Measurements from ENCODE around the gene PTK7. TPM values are rescaled to one million over a fixed set of nuclear protein-coding genes. Genes with fewer than 3 reads are reported as not detected.

PTK7 gene
- total and polyA plus RNA-seq, 2 of the 8 experiments (the other 6 are each of a cell fraction or from before 2014, with no cell fraction given) = 110 to 138 TPM

DNA sequence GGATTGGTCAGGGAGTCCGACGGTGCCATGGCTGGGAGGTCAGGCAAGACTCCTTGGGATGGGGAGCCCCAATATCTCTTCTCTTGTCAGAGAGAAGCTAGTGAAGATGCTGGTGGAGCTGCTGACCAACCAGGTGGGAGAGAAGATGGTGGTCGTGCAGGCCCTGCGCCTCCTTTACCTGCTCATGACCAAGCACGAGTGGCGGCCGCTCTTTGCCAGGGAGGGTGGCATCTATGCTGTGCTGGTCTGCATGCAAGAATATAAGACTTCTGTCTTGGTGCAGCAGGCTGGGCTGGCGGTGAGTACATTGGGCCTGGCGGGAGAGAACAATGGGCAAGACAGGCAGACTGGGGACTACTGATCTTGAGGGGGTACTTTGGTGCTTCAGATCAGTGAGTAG is 116.8 kb downstream of the PTK7 start:
- Histone ChIP-seq H3K23me2 (ENCODE audit: low read depth, low read length) (peaks cover 2% of the 10 kb centered on the region; the same call in 1 of the 2 replicates), H2AK5ac (ENCODE audit: low read depth, low read length) (no peak overlapping the region), H3K56ac (replicated peaks; ENCODE audit: insufficient read length, low read depth, low read length) (no peak overlapping the region), H3K9me3 (ENCODE audit: insufficient read depth in 2 of 2, low read depth in 1 of 2, low read length in 1 of 2) (no peaks in the 10 kb centered on the region), H3K4me3 (ENCODE audit: extremely low read depth in 1 of 4, insufficient read depth in 2 of 4, low read depth in 3 of 4, low read length in 4 of 4) (no peak overlapping the region), H4K8ac (ENCODE audit: extremely low read depth, insufficient read depth, low read length) (no peak overlapping the region; the same call in 1 of the 2 replicates), H4K91ac (replicated peaks; ENCODE audit: insufficient read length, low read length) (no peak overlapping the region), H3K27me3 (replicated peaks in 1 of 4; ENCODE audit: control insufficient read depth in 3 of 4, extremely low read depth in 1 of 4, insufficient read depth in 3 of 4, low read length in 3 of 4) (no peaks in the 10 kb centered on the region; a peak in 1 of 7 replicates), H3K27ac (ENCODE audit: low read depth, low read length) (no peak overlapping the region), H3K4me2 (ENCODE audit: insufficient read depth in 1 of 2, low read depth in 2 of 2, low read length in 2 of 2) (no peak overlapping the region), H3K79me2 (ENCODE audit: control insufficient read depth in 1 of 2, insufficient read depth in 2 of 2, low read length in 2 of 2) (no peaks in the 10 kb centered on the region), H4K20me1 (replicated peaks in 1 of 2; ENCODE audit: control insufficient read depth in 1 of 2, insufficient read depth in 2 of 2, low read length in 2 of 2) (no peaks in the 10 kb centered on the region), H2AFZ (ENCODE audit: low read length) (no peak overlapping the region), H3K4me1 (replicated peaks in 1 of 4; ENCODE audit: control insufficient read depth in 3 of 4, insufficient read depth in 4 of 4, low read length in 3 of 4) (no peaks in the 10 kb centered on the region), H2BK12ac (ENCODE audit: low read depth, low read length) (no peak overlapping the region), H4K5ac (ENCODE audit: insufficient read length, low read depth, low read length) (no peak overlapping the region), H3K36me3 (ENCODE audit: control insufficient read depth in 2 of 4, insufficient read depth in 4 of 4, low read length in 3 of 4) (peaks cover 0 to 1% (median 0%) of the 10 kb centered on the region in 4 experiments; a peak in 1 of 8 replicates), H3K18ac (ENCODE audit: extremely low read depth, low read length) (no peak overlapping the region), H3K23ac (ENCODE audit: insufficient read length) (no peak overlapping the region), H2BK120ac (replicated peaks; ENCODE audit: low read depth, low read length) (no peak overlapping the region), H3K9ac (replicated peaks in 1 of 4; ENCODE audit: extremely low read depth in 1 of 4, low read depth in 3 of 4, low read length in 3 of 4) (no peak overlapping the region), H3K14ac (ENCODE audit: insufficient read length) (no peak overlapping the region), H2BK5ac (ENCODE audit: low read depth, low read length) (no peak overlapping the region; the same call in 1 of the 2 replicates), H3K4ac (replicated peaks; ENCODE audit: insufficient read length, low read depth, low read length) (no peak overlapping the region), H2BK20ac (ENCODE audit: low read length) (no peak overlapping the region), H3K79me1 (ENCODE audit: low read depth, low read length) (no peaks in the 10 kb centered on the region), H2BK15ac (ENCODE audit: low read length) (no peak overlapping the region)
- TF ChIP-seq CEBPB (IDR thresholded peaks at IDR 0.05; ENCODE audit: low read depth, low read length) = no peak
- no peak for TF ChIP-seq POLR2AphosphoS5 (IDR thresholded peaks at IDR 0.05; ENCODE audit: low read depth, low read length)
- TF ChIP-seq KDM4A (IDR thresholded peaks at IDR 0.05; ENCODE audit: low read depth, low read length, severe bottlenecking) = no peak
- TF ChIP-seq RBBP5 (IDR thresholded peaks at IDR 0.05; ENCODE audit: borderline replicate concordance, low read depth, low read length) = no peak
- no peak for TF ChIP-seq SIRT6 (IDR thresholded peaks at IDR 0.05; ENCODE audit: low read length)
- no peak for TF ChIP-seq NANOG (IDR thresholded peaks at IDR 0.05; ENCODE audit: insufficient read depth, low read depth, low read length, poor library complexity, severe bottlenecking)
- TF ChIP-seq RXRA (IDR thresholded peaks at IDR 0.05; ENCODE audit: insufficient read depth, low read depth, low read length) = no peak
- TF ChIP-seq, protein P1, sequence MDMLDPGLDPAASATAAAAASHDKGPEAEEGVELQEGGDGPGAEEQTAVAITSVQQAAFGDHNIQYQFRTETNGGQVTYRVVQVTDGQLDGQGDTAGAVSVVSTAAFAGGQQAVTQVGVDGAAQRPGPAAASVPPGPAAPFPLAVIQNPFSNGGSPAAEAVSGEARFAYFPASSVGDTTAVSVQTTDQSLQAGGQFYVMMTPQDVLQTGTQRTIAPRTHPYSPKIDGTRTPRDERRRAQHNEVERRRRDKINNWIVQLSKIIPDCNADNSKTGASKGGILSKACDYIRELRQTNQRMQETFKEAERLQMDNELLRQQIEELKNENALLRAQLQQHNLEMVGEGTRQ (IDR thresholded peaks at IDR 0.05; ENCODE audit: low read length) = no peak
- TF ChIP-seq ZNF274 (IDR thresholded peaks at IDR 0.05; ENCODE audit: borderline replicate concordance, extremely low read depth, low read length) = no peak
- TF ChIP-seq TBP (IDR thresholded peaks at IDR 0.05; ENCODE audit: low read depth, low read length) = no peak
- no peak for TF ChIP-seq POU5F1 (IDR thresholded peaks at IDR 0.05; ENCODE audit: low read depth, low read length)
- no peak for TF ChIP-seq BRCA1 (IDR thresholded peaks at IDR 0.05; ENCODE audit: low read depth, low read length)
- WGBS, 2 experiments (ENCODE audit: extremely low coverage in 1 of 2, insufficient coverage in 1 of 2, insufficient read length in 1 of 2, insufficient replicate concordance in 2 of 2, low coverage in 1 of 2, low lambda C conversion rate in 2 of 2, missing lambda C conversion rate in 1 of 2) = 89% methylated on average over 9 of the region's 9 CpGs; no CpG with 5 or more reads in 1 of the 2 experiments
- DNase-seq (ENCODE audit: low read depth in 1 of 2, low spot score in 2 of 2) (no peak), FAIRE-seq (no peak)
- CTCF ChIA-PET (ENCODE audit: partially characterized antibody) = no interaction called here
- POLR2A ChIA-PET (ENCODE audit: partially characterized antibody) = interaction anchor here (3.5 kb wide), 1 partner anchor 12 kb away, joined by 19 read pairs; the partner anchor contains the start of gene CUL9
